Ectodermal cell (in vitro differentiated cells): ENCODE data around the gene SNX2. TPM values are rescaled to one million over a fixed set of nuclear protein-coding genes. Genes with fewer than 3 reads are reported as not detected.

ENCODE experiments used
- H3K27ac ChIP-seq: 2 replicates; pipeline ENCODE4 v1.7.0; 2013; ENCODE audit warnings: mild to moderate bottlenecking, low read depth, low read length; ENCODE audit not compliant: insufficient read depth, poor library complexity, severe bottlenecking
- H3K27me3 ChIP-seq: 2 replicates; pipeline ENCODE4 v1.7.0; 2013; ENCODE audit warnings: mild to moderate bottlenecking, low read length; ENCODE audit not compliant: insufficient read depth, control insufficient read depth, poor library complexity, severe bottlenecking
- H3K36me3 ChIP-seq: one replicate; pipeline ENCODE4 v1.7.0; 2013; ENCODE audit warnings: low read length; ENCODE audit not compliant: control insufficient read depth, insufficient read depth
- H3K4me1 ChIP-seq: one replicate; pipeline ENCODE4 v1.7.0; 2013; ENCODE audit warnings: low read length; ENCODE audit not compliant: control insufficient read depth, insufficient read depth
- H3K4me3 ChIP-seq: 2 replicates; pipeline ENCODE4 v1.7.0; 2013; ENCODE audit warnings: low read depth, low read length, control low read depth; ENCODE audit not compliant: insufficient read depth
- H3K9me3 ChIP-seq: 2 replicates; pipeline ENCODE4 v1.7.0; 2013; ENCODE audit warnings: mild to moderate bottlenecking, low read length, moderate library complexity; ENCODE audit not compliant: control insufficient read depth
- WGBS, 2 experiments: methylation state at CpG; one replicate each; pipeline ENCODE4 v1.1.7; 2013; ENCODE audit warnings: missing lambda C conversion rate in 2 of 2; 5-methylcytosine and 5-hydroxymethylcytosine counted together
- polyA plus RNA-seq, 4 experiments: library from polyadenylated mRNA; stranded (reverse); fragments of 50-300 nt; gene quantifications; one replicate each; pipeline ENCODE4 v1.2.3, GENCODE V29; 2013

SNX2 gene, protein sequence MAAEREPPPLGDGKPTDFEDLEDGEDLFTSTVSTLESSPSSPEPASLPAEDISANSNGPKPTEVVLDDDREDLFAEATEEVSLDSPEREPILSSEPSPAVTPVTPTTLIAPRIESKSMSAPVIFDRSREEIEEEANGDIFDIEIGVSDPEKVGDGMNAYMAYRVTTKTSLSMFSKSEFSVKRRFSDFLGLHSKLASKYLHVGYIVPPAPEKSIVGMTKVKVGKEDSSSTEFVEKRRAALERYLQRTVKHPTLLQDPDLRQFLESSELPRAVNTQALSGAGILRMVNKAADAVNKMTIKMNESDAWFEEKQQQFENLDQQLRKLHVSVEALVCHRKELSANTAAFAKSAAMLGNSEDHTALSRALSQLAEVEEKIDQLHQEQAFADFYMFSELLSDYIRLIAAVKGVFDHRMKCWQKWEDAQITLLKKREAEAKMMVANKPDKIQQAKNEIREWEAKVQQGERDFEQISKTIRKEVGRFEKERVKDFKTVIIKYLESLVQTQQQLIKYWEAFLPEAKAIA
- polyA plus RNA-seq (2013, experiment 1 of 4) = 82.5 TPM
- polyA plus RNA-seq (2013, experiment 2 of 4) = 79.1 TPM
- 78.2 TPM for polyA plus RNA-seq (2013, experiment 3 of 4)
- 82.2 TPM for polyA plus RNA-seq (2013, experiment 4 of 4)

DNA sequence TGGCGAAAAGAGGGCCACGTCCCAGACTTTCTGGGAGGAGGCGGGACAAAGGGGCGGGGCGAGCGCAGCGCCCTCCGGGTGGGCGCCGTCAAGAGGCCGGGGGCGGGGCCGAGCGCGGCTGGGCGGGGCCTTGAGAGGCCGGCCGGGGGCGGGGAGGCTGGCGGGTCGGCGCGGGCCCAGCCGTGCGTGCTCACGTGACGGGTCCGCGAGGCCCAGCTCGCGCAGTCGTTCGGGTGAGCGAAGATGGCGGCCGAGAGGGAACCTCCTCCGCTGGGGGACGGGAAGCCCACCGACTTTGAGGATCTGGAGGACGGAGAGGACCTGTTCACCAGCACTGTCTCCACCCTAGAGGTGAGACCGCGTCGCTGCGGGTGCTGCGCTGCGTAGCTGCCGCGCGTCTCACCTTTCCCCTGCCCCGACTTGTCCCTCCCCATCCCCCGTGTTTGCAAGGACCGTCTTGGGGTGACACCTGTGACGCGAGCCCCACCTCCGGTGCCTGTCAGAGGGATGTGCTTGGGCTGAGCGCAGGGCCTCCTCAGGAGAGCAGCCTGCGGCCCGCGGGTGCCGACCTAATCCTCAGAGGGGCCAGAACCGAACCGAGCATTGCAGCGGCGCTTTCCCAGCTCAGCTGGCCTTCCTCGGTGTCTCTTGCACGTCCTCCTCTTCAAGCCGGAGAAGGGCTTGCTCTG is at the start of gene SNX2:
Gene SNX2, plus strand, starts transcription at position 220 of the 689 bp plus-strand sequence. Its CDS starts 24 bp downstream, at position 244.
- Histone ChIP-seq H3K27me3 (no peaks in the 10 kb centered on the region), H3K9me3 (no peaks in the 10 kb centered on the region), H3K4me3 (peak within 1 kb of the TSS; percentile 99), H3K4me1 (peaks cover 7% of the 10 kb centered on the region), H3K27ac (peak within 1 kb of the TSS; percentile 51), H3K36me3 (no peaks in the 10 kb centered on the region)
- 0% methylated on average over 67 of the region's 67 CpGs for WGBS, 2 experiments

DNA sequence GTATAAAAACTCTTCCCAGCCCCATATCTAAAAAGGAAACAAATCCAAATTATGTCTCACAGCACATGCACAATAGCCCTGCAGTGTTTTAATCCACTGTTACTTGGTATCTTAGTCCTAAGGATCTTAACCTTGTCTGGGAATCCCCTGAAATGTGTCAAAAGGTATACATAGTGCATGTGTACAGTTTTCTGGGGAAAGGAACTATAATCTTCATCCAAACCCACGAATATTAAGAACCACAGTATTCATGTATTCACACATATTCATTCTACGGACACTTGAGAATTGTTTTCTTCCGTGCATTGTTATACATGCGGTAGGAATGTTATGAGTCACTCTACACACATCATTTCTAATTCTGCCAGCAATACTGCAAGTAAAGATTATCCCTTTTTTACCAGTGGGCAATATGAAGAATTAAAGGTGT is 47.8 kb upstream of the SNX2 start:
- Histone ChIP-seq H3K36me3 (no peaks in the 10 kb centered on the region), H3K9me3 (no peaks in the 10 kb centered on the region), H3K27ac (no peak overlapping the region), H3K27me3 (no peaks in the 10 kb centered on the region), H3K4me3 (no peak overlapping the region), H3K4me1 (no peaks in the 10 kb centered on the region)
- 85 to 94% methylated on average over 4 of the region's 4 CpGs for WGBS, 2 experiments

DNA sequence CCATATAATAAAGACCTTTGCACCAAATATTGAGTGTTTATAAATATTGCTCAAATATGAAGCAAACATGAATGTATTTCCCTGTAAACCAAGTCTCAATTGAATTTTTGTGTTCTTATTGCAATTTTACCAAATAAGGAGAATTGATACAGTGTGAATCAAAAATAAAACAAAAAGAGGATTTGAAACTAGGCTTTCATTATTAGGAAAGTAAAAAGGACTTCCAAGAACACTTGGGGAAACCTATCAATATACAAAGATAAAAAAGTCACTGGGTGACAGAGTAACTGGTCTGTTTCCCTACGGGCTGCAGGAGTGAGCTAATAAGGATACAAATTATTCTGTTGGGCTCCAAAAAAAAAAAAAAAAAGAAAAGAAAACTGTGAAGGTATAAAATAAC is 44.8 kb upstream of the SNX2 start:
- H3K27me3 ChIP-seq = no peaks in the 10 kb centered on the region
- WGBS, 2 experiments = 100% methylated on average over 1 of the region's 1 CpG
- no peak overlapping the region for H3K4me3 ChIP-seq
- no peaks in the 10 kb centered on the region for H3K9me3 ChIP-seq
- H3K36me3 ChIP-seq = no peaks in the 10 kb centered on the region
- no peak overlapping the region for H3K27ac ChIP-seq
- no peaks in the 10 kb centered on the region for H3K4me1 ChIP-seq

DNA sequence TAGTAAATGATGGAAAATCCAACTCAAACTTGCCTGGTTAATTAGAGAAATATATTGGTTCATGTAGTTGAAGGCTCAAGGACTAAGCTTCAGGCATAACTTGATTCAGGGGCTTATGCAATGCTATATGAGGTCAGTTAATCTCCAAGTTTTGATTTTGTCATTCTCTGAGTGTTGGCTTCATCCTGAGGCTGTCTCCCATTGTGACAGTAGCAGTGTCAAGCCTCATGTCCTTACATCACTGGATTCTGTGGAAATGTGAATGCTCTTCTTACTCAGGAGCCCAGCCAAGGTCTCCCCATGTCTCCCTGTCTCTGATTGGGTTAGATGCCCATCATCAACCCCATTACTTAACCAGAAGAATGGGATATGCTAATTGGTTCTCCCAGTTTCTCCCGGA is 44.4 kb upstream of the SNX2 start:
- WGBS, 2 experiments = 96 to 100% methylated on average over 1 of the region's 1 CpG
- H3K27me3 ChIP-seq = no peaks in the 10 kb centered on the region

DNA sequence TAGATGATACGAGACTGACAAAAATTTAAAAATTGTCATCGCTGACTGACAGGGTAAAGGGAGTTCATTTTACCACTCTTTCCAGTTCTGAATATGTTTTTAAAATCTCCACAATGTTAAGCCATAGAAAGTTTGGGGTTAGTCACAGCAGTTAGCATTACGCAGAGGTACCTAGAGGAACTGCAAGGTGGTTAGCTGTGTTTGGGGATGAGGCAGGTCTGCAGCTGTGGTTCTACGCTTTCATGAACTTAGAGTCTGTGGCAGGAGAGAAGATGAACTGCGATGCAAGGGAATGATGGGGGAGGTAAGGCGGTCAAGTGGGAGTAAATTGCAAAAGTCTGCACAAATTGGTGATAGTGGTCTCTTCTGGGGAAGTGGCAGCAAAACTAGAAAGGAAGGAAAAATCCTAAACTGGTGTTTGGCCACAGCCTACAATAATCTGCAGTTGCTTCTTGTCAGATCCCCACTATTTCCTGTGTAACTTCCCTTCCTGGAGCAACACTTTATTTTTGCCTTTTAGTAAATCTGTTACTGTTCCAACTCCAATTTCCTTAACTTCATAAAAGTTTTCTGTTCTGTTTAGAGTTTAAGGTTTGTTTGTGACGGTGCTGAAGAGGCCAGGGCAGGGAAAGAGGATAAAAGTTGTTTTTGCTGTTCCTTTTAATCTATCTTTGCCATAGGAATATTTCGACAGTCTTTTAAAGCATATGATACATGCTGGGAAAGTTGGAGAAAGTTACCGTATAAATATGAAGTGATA is 38.6 kb upstream of the SNX2 start:
- Histone ChIP-seq H3K27ac (no peak overlapping the region), H3K36me3 (no peaks in the 10 kb centered on the region), H3K27me3 (no peaks in the 10 kb centered on the region), H3K9me3 (no peaks in the 10 kb centered on the region), H3K4me3 (no peak overlapping the region), H3K4me1 (no peaks in the 10 kb centered on the region)
- 93% methylated on average over 8 to 9 of the region's 9 CpGs for WGBS, 2 experiments

More for the DNA sequence above, 44.4 kb upstream of the SNX2 start:
- Histone ChIP-seq H3K36me3 (no peaks in the 10 kb centered on the region), H3K27ac (no peak overlapping the region), H3K4me3 (no peak overlapping the region), H3K9me3 (no peaks in the 10 kb centered on the region), H3K4me1 (no peaks in the 10 kb centered on the region)

DNA sequence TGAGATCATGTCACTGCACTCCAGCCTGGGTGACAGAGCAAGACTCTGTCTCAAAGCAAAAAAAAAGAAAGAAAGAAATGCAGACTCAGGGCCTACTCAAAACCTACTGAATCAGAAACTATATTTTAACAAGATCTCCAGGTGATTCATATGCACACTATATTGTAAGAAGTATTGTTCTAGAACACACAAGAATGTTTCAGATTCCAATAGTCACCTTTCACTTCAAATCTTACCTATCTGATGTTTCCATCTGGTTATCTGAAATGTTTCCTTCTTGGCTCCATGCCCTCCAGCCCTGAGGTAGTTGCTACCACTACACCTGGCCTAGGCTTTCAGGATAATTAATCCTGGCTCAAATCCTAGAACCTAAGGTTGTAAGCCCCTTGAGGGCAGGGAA is 36.8 kb upstream of the SNX2 start:
- Histone ChIP-seq H3K4me3 (no peak overlapping the region), H3K27me3 (no peaks in the 10 kb centered on the region), H3K36me3 (no peaks in the 10 kb centered on the region)

DNA sequence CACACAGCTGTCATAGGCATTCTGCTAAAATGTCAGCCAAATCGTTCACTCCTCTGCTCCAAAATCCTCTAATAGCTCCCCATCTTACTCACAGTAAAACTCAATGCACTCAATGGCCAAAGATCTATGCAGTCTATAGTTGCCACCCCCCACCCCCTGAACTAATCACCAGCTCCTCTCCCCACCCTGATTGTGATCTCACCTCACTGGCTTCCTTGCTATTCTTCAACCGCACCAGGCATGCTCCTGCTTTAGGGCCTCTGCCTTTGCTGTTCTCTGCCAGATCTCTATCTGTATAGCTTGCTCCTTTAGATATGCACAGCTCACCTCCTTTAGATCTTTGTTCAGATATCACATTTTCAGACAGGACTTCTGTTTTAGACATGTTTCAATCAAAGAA is 33.2 kb upstream of the SNX2 start:
- H3K36me3 ChIP-seq = no peaks in the 10 kb centered on the region
- H3K4me1 ChIP-seq = no peaks in the 10 kb centered on the region
- H3K27me3 ChIP-seq = no peaks in the 10 kb centered on the region
- no peak overlapping the region for H3K4me3 ChIP-seq
- H3K9me3 ChIP-seq = no peaks in the 10 kb centered on the region
- WGBS, 2 experiments = 70 to 73% methylated on average over 2 of the region's 2 CpGs
- H3K27ac ChIP-seq = no peak overlapping the region

More for the DNA sequence above, 36.8 kb upstream of the SNX2 start:
- H3K9me3 ChIP-seq = no peaks in the 10 kb centered on the region
- no peak overlapping the region for H3K27ac ChIP-seq
- no peaks in the 10 kb centered on the region for H3K4me1 ChIP-seq

DNA sequence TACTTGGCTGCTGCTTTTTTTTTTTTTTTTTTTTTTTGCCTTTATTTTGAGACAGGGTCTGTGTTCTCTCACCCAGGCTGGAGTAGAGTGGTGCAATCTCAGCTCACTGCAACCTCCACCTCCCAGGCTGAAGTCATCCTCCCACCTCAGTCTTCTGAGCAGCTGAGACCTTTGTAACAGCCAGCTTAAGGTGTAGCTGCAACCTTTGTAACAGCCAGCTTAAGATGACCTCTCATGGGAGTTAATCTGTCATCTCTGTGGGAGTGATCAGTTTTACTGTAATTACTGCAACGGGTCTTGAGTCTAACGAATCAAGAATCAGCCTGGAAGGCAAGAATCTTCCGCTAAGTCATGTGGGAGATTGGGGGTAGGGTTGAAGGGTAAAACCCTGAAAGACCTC is 31.6 kb upstream of the SNX2 start:
- H3K27me3 ChIP-seq = no peaks in the 10 kb centered on the region
- H3K4me1 ChIP-seq = no peaks in the 10 kb centered on the region
- no peak overlapping the region for H3K4me3 ChIP-seq
- no peaks in the 10 kb centered on the region for H3K9me3 ChIP-seq
- no peaks in the 10 kb centered on the region for H3K36me3 ChIP-seq
- H3K27ac ChIP-seq = no peak overlapping the region
- WGBS, 2 experiments = 86 to 90% methylated on average over 3 of the region's 3 CpGs

DNA sequence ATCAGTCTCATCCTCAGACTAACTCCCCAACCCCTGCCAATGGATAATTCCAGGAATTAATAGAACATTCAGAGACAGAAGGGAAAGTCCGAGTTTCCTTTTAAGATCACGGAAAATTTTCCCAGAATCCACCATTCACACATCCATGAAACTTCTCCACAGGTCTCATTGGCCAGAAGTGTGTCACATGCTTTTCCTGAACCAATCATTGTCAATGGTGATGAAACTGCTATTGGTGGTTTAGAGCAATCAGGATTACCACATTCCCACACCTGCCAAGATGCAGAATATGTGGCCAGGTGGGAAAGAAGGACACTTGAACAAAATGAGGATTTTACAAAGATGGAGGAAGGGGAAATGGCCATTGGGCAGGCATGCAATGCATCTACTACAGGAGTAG is 29.3 kb upstream of the SNX2 start:
- Histone ChIP-seq H3K9me3 (no peaks in the 10 kb centered on the region), H3K4me3 (no peak overlapping the region), H3K4me1 (no peaks in the 10 kb centered on the region), H3K36me3 (no peaks in the 10 kb centered on the region), H3K27me3 (no peaks in the 10 kb centered on the region), H3K27ac (no peak overlapping the region)
- WGBS, 2 experiments = 93 to 94% methylated on average over 2 of the region's 2 CpGs

DNA sequence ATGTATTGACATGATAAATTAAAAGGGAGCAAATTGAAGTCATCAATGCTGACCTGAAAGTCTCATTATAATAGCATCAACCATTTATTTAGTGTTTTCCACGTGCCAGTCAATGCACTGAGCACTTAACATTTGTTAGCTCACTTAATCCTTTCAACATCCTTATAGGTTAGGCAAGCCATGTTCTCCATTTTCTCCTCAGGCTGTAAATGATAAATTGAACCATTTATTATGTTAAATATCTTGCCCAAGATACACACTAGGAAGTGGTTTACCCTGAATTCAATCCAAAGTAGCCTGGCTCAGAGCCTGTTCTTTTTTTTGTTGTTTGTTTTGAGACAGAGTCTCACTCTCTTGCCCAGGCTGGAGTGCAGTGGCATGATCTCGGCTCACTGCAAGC is 25.0 kb upstream of the SNX2 start:
- H3K9me3 ChIP-seq = no peaks in the 10 kb centered on the region
- 94 to 97% methylated on average over 2 of the region's 2 CpGs for WGBS, 2 experiments
- no peak overlapping the region for H3K4me3 ChIP-seq
- H3K27me3 ChIP-seq = no peaks in the 10 kb centered on the region
- H3K4me1 ChIP-seq = no peaks in the 10 kb centered on the region
- H3K27ac ChIP-seq = no peak overlapping the region
- no peaks in the 10 kb centered on the region for H3K36me3 ChIP-seq
